Measurements from ENCODE around the gene B9D2. TPM values are rescaled to one million over a fixed set of nuclear protein-coding genes. Genes with fewer than 3 reads are reported as not detected.
"Not testable (repeated sequence)": the region's sequence is repeated elsewhere in the genome, so short reads cannot be mapped to it uniquely, and the experiment has no call there.

Gene B9D2
- total RNA-seq, 8 experiments from 2014 or later = 4.6 to 15.3 (median 6.3) TPM

DNA sequence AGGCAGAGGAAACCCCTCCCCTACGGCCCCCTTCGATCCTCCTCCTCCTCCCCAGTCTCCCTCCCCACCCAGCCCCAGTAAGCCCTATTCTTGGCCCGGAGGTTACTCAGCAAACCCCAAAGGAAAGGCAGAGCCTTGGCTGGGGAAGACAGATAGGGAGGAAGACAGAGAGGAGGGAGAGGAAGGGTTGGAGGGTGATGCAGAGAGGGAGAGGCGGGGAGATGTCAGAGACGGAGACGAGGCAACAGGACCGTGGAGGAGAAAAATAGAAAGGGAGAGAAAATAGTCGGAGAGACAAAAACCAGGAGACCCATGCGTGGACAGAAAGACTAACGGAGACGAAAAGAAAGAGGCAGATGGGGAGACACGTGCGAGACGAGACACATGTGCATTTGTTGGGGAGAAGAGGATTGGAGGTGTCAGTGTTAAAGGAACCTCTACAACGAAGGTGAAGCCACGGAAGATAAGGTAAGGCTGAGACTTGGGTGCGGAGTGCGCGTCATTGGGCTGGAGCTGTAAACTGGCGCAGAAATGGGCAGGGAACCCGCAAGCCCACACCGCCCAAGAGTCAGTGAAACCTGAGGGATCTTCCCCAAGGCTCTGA, 13.1 kb downstream of the B9D2 start:
- no peak overlapping the region for H3K27ac ChIP-seq
- peaks cover 13 to 14% of the 10 kb centered on the region in 2 donors for H3K4me1 ChIP-seq (replicated peaks in 1 of 2)
- peak overlapping the region; percentile 18 to 43 (median 40) for H3K4me3 ChIP-seq
- 0 to 40% (median 10%) methylated on average over 2 to 14 of the region's 22 CpGs; no CpG with 5 or more reads in 1 of the 10 experiments for WGBS, 10 experiments
- no peak for ATAC-seq (replicated peaks in 6 of 8)
- in situ Hi-C loops (cut with MboI; ENCODE audit: low pct_unique_long_range_greater_than_20kb in 2 of 9, low sequenced_read_pairs in 9 of 9, unreplicated experiment in 9 of 9) = no loop called here

DNA sequence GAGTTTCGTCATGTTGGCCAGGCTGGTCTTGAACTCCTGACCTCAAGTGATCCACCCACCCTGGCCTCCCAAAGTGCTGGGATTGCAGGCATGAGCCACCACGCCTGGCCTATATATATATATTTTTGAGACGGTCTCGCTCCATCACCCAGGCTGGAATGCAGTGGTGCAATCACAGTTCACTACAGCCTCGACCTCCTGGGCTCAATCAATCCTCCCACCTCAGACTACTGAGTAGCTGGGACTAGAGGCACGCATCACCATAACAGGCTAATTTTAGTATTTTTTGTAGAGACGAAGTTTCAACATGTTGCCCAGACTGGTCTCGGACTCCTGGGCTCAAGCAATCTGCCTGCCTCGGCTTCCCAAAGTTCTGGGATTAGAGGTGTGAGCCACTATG, 17.0 kb downstream of the B9D2 start:
- H3K27ac ChIP-seq; in situ Hi-C loops (cut with MboI; ENCODE audit: low pct_unique_long_range_greater_than_20kb in 2 of 9, low sequenced_read_pairs in 9 of 9, unreplicated experiment in 9 of 9): not testable (repeated sequence)

DNA sequence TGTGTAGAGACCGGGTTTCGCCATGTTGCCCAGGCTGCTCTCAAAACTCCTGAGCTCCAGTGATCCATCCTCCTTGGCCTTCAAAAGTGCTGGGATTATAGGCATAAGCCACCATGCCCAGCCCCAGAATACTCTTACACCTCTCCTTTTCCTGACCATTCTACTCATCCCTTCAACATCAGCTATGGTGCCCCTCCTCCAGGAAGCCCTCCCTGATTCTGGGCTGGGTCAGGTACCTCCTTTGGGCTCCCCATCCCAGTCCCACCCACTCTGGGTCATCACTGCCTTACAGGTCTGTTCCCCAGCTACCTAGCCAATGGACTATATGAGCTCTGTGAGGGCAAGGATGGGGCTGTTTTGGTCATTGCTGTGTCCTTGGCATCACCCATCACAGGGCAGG, 19.8 kb downstream of the B9D2 start:
- no peak overlapping the region for H3K4me3 ChIP-seq
- 89 to 100% (median 100%) methylated on average over 2 of the region's 2 CpGs; no CpG with 5 or more reads in 6 of the 10 experiments for WGBS, 10 experiments
- in situ Hi-C loops (cut with MboI; ENCODE audit: low pct_unique_long_range_greater_than_20kb in 2 of 9, low sequenced_read_pairs in 9 of 9, unreplicated experiment in 9 of 9) = no loop called here
- no peaks in the 10 kb centered on the region for H3K4me1 ChIP-seq (replicated peaks in 1 of 2)
- no peak overlapping the region for H3K27ac ChIP-seq
- ATAC-seq (replicated peaks in 6 of 8) = no peak

More for the DNA sequence above, 17.0 kb downstream of the B9D2 start:
- H3K4me1 ChIP-seq (replicated peaks in 1 of 2); ATAC-seq (replicated peaks in 6 of 8); H3K4me3 ChIP-seq: not testable (repeated sequence)
- WGBS, 10 experiments = 93 to 100% (median 96%) methylated on average over 2 to 5 of the region's 9 CpGs; no CpG with 5 or more reads in 4 of the 10 experiments

DNA sequence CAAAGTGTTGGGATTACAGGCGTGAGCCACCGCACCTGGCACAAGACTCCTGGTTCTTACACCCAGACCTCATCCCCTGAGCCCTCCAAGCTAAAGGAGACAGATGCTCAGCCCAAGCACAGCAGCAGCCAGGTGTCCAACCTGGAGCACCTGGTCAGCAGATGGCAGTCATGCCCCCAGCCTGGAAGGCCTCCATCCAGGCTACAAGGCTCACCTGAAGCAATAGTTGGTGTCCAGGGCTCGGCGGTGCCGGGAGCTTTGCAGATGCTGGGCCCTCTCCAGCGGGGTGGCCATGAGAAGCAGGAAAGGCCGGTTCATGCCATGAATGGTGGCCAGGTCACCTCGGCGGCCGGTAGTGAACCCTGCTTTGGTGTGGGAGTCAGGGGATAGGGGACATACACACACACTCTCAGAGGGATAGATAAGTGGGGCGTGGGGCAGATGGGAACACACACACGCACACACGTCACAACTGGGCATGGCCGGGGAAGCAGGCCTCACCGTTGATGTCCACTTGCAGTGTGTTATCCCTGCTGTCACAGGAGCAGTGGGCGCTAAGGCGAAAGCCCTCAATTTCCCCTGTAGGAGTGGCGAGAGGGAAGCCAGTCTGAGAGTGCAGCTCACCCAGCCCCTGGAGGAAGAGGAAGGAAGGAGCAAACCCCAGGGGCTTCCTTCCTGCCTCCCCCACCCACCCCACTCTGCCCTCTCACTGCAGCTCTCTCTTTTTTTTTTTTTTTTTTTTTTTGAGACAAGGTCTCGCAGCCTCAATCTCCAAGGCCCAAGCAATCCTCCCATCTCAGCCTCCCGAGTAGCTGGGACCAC, 22.1 kb downstream of the B9D2 start:
- Histone ChIP-seq H3K4me3 (no peak overlapping the region), H3K27ac (no peak overlapping the region), H3K4me1 (replicated peaks in 1 of 2) (no peaks in the 10 kb centered on the region)
- in situ Hi-C loops (cut with MboI; ENCODE audit: low pct_unique_long_range_greater_than_20kb in 2 of 9, low sequenced_read_pairs in 9 of 9, unreplicated experiment in 9 of 9) = no loop called here
- 88 to 100% (median 99%) methylated on average over 1 to 10 of the region's 20 CpGs; no CpG with 5 or more reads in 4 of the 10 experiments for WGBS, 10 experiments
- no peak for ATAC-seq (replicated peaks in 6 of 8)

DNA sequence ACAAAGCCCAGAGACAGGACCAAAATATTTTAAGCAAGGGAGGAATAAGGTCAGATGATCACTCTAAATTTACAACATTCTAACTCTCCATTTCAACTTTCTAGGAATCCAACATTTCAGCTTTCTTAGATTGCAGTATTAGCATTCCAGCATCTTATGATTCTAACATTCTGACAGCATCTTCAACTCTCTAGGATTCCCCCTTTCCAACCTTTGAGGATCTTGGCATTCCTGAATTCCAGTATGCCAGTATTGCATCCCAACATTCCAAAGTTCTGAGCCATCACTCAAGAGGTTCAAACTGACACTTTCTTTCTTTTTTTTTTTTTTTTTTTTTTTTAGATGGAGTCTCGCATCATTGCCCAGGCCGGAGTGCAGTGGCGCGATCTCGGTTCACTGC, 24.0 kb downstream of the B9D2 start:
- ATAC-seq (replicated peaks in 6 of 8) = no peak
- H3K4me3 ChIP-seq = no peak overlapping the region
- no peak overlapping the region for H3K27ac ChIP-seq
- no peaks in the 10 kb centered on the region for H3K4me1 ChIP-seq (replicated peaks in 1 of 2)
- in situ Hi-C loops (cut with MboI; ENCODE audit: low pct_unique_long_range_greater_than_20kb in 2 of 9, low sequenced_read_pairs in 9 of 9, unreplicated experiment in 9 of 9) = no loop called here
- 95 to 98% (median 97%) methylated on average over 5 of the region's 5 CpGs; no CpG with 5 or more reads in 6 of the 10 experiments for WGBS, 10 experiments

DNA sequence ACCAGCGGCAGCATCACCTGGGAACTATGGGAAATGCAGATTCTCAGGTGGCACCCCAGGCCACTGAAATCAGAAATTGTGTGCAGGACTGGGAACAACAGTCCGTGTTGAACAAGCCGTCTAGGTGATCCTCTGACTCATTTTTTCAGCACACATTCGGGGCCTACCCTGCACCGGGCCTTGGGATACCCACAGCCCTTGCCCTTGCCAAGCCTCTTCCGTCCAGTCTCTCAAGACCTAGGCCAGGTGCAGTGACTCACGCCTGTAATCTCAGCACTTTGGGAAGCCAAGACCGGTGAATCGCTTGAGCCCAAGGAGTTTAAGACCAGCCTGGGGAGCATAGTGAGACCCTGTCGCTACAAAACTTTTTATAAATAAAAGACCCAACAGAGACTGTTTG, 28.5 kb downstream of the B9D2 start:
- 82 to 100% (median 98%) methylated on average over 1 to 5 of the region's 10 CpGs; no CpG with 5 or more reads in 2 of the 10 experiments for WGBS, 10 experiments
- Histone ChIP-seq H3K4me3 (no peak overlapping the region), H3K27ac (no peak overlapping the region), H3K4me1 (replicated peaks in 1 of 2) (peaks cover 0 to 4% of the 10 kb centered on the region in 2 donors)
- ATAC-seq (replicated peaks in 6 of 8) = no peak
- in situ Hi-C loops (cut with MboI; ENCODE audit: low pct_unique_long_range_greater_than_20kb in 2 of 9, low sequenced_read_pairs in 9 of 9, unreplicated experiment in 9 of 9) = no loop called here

DNA sequence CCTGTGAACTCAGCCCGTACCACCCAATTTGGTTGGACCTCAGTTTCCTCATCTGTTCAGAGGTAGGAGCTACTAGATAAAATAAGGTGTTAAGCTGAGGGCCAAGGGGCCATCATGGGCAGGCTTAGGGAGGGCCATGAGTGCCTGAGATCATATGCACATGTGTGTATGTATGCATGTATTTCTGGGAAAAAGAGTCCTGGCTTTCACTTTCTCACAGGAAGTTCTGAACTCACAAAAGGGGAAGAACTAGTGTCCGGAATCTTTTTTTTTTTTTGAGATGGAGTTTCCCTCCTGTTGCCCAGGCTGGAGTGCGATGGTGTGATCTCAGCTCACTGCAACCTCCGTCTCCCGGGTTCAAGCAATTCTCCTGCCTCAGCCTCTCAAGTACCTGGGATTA, 29.2 kb downstream of the B9D2 start:
- ATAC-seq (replicated peaks in 6 of 8) = peak in 3 of 8 experiments; percentile 78 to 98 (median 97)
- in situ Hi-C loops (cut with MboI; ENCODE audit: low pct_unique_long_range_greater_than_20kb in 2 of 9, low sequenced_read_pairs in 9 of 9, unreplicated experiment in 9 of 9) = no loop called here
- H3K27ac ChIP-seq = no peak overlapping the region
- 67 to 100% (median 96%) methylated on average over 1 to 4 of the region's 5 CpGs; no CpG with 5 or more reads in 4 of the 10 experiments for WGBS, 10 experiments
- H3K4me1 ChIP-seq (replicated peaks in 1 of 2) = peaks cover 0 to 4% of the 10 kb centered on the region in 2 donors
- H3K4me3 ChIP-seq = no peak overlapping the region

DNA sequence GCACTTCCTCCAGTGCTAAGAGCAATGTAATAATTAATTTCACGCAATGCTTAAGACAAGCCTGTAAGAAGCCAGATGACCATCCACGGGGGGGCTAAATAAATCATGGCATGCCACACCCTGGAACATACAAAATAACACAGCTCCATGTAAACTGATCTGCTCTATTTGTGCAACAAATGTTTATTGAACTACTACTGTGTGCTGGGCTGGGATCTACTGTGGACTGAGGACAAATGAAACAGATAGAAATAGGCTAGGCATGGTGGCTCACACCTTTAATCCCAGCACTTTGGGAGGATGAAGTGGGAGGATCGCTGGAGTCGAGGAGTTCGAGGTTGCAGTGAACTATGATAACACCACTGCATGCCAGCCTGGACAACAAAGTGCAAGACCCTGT, 31.5 kb downstream of the B9D2 start:
- peaks cover 0 to 12% of the 10 kb centered on the region in 2 donors for H3K4me1 ChIP-seq (replicated peaks in 1 of 2)
- ATAC-seq (replicated peaks in 6 of 8) = no peak
- in situ Hi-C loops (cut with MboI; ENCODE audit: low pct_unique_long_range_greater_than_20kb in 2 of 9, low sequenced_read_pairs in 9 of 9, unreplicated experiment in 9 of 9) = no loop called here
- no peak overlapping the region for H3K4me3 ChIP-seq
- WGBS, 10 experiments = 60 to 100% (median 77%) methylated on average over 1 to 5 of the region's 5 CpGs; no CpG with 5 or more reads in 4 of the 10 experiments
- no peak overlapping the region for H3K27ac ChIP-seq

DNA sequence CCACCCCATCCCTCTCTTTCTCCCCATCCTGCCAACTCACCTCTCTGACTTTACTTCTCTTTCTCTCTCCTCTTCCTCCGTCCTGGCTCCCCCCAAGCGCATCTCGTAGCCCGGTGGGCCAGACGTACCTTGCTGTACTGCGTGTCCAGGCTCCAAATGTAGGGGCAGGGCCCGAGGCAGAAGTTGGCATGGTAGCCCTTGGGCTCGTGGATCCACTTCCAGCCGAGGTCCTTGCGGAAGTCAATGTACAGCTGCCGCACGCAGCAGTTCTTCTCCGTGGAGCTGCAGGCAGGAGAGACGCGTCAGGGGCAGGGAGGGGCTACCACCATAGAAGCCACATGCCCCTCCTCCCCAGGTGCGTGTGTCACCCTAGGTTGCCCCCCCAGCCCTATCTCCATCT, 31.9 kb downstream of the B9D2 start:
- in situ Hi-C loops (cut with MboI; ENCODE audit: low pct_unique_long_range_greater_than_20kb in 2 of 9, low sequenced_read_pairs in 9 of 9, unreplicated experiment in 9 of 9) = no loop called here
- H3K4me3 ChIP-seq = no peak overlapping the region
- no peak for ATAC-seq (replicated peaks in 6 of 8)
- no peak overlapping the region for H3K27ac ChIP-seq
- H3K4me1 ChIP-seq (replicated peaks in 1 of 2) = peaks cover 0 to 14% of the 10 kb centered on the region in 2 donors
- 83 to 100% (median 91%) methylated on average over 3 to 8 of the region's 16 CpGs; no CpG with 5 or more reads in 7 of the 10 experiments for WGBS, 10 experiments

DNA sequence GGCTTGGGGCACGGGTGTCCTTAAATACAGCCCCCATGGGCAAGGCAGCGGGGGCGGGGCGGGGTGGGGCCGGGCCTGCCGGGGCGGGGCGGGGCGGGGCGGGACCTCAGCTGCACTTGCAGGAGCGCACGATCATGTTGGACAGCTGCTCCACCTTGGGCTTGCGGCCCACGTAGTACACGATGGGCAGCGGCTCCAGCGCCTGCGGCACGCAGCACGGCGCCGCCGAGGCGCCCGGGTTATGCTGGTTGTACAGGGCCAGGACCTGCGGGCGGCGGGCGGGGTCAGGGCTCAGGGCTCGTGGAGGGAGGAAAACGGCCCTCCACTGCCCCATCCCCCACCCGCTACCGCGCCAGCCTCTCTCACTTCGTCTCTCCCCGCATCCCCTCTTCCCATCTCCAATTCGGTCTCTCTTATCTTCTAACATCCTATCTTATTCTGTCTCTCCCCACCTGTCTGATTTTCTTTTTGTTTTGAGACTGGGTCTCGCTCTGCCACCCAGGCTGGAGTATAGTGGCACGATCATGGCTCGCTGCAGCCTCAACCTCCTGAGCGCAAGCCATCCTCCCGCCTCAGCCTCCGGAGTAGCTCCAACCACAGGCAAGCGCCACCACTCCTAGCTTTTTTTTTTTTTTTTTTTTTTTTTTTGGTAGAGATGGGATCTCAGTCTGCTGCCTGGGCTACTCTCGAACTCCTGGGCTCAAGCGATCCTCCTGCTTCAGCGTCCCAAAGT, 32.8 kb downstream of the B9D2 start:
- 72 to 96% (median 89%) methylated on average over 3 to 10 of the region's 47 CpGs; no CpG with 5 or more reads in 2 of the 10 experiments for WGBS, 10 experiments
- ATAC-seq (replicated peaks in 6 of 8) = peak in 3 of 8 experiments; percentile 46 to 48 (median 47)
- Histone ChIP-seq H3K27ac (no peak overlapping the region), H3K4me3 (no peak overlapping the region), H3K4me1 (replicated peaks in 1 of 2) (peaks cover 0 to 17% of the 10 kb centered on the region in 2 donors)
- in situ Hi-C loops (cut with MboI; ENCODE audit: low pct_unique_long_range_greater_than_20kb in 2 of 9, low sequenced_read_pairs in 9 of 9, unreplicated experiment in 9 of 9) = no loop called here

DNA sequence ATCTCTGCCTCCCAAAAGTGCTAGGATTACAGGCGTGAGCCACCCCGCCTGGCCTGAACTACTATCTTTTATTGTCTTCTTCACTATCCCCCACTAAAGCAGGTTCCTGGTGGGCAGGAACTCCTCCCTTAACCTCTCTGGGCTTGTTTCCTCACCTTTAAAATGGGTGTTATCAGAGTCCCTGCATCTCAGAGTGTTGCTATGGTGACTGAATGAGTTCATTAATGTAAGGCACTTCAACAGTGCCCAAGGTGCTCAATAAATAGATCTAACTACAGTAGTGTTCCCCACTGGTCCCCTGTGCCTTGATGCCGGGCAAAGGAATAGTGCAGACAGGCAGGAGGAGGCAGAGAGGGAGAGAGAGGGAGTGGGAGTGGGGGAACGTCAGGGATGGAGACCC, 33.5 kb downstream of the B9D2 start:
- H3K4me3 ChIP-seq = no peak overlapping the region
- in situ Hi-C loops (cut with MboI; ENCODE audit: low pct_unique_long_range_greater_than_20kb in 2 of 9, low sequenced_read_pairs in 9 of 9, unreplicated experiment in 9 of 9) = no loop called here
- H3K4me1 ChIP-seq (replicated peaks in 1 of 2) = peaks cover 2 to 23% of the 10 kb centered on the region in 2 donors
- WGBS, 10 experiments = 30 to 100% (median 100%) methylated on average over 1 to 3 of the region's 4 CpGs; no CpG with 5 or more reads in 5 of the 10 experiments
- no peak overlapping the region for H3K27ac ChIP-seq
- ATAC-seq (replicated peaks in 6 of 8) = peak in 1 of 8 experiments; percentile 7

DNA sequence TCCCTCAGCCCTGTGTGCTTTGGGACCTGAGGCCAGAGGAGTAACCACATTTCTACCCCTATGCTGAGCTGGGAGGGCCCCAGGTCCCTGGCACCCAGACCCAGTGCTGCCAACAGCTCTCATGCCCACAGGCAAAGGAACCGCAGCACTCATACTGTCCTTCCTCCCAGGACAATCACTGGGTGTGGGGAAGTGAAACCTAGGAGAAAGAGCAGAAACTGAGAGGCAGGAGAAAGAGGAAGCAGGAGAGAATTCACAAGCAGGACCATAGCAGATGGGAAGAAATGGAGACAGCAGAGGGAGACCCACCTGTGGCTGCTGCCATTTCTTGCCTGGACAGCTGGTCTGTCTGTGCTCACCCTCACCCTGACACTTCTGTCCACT, 35.1 kb downstream of the B9D2 start:
- in situ Hi-C loops (cut with MboI; ENCODE audit: low pct_unique_long_range_greater_than_20kb in 2 of 9, low sequenced_read_pairs in 9 of 9, unreplicated experiment in 9 of 9) = no loop called here
- Histone ChIP-seq H3K4me3 (no peak overlapping the region), H3K27ac (peak overlapping the region in 1 of 2 donors; percentile 32), H3K4me1 (replicated peaks in 1 of 2) (peaks cover 18 to 40% of the 10 kb centered on the region in 2 donors)
- no peak for ATAC-seq (replicated peaks in 6 of 8)
- 100% methylated on average over 1 of the region's 1 CpG; no CpG with 5 or more reads in 9 of the 10 experiments for WGBS, 10 experiments

Data from motor neuron (in vitro differentiated cells).